ENCODE data around the gene BEND6.

Gene BEND6

GRCh38 chr6:56965126-56965525 lies 10.2 kb downstream of the BEND6 start:
- TF ChIP-seq CTCF (IDR thresholded peaks at IDR 0.05) = no peak
- H3K9me3 ChIP-seq = no peaks in the 10 kb centered on the region
- no peak overlapping the region for H3K27ac ChIP-seq
- DNase-seq = no peak
- H3K27me3 ChIP-seq = no peaks in the 10 kb centered on the region
- H3K4me1 ChIP-seq = no peaks in the 10 kb centered on the region
- H3K4me3 ChIP-seq = no peak overlapping the region
- intact Hi-C loops (cut with DNase I; ENCODE audit: low total_unique reads) = no loop called here
- H3K36me3 ChIP-seq = no peaks in the 10 kb centered on the region

- Histone ChIP-seq H3K27me3 (no peaks in the 10 kb centered on the region), H3K27ac (no peak overlapping the region), H3K4me1 (no peaks in the 10 kb centered on the region), H3K9me3 (no peaks in the 10 kb centered on the region), H3K4me3 (no peak overlapping the region), H3K36me3 (no peaks in the 10 kb centered on the region)
- intact Hi-C loops (cut with DNase I; ENCODE audit: low total_unique reads) = no loop called here
- no peak for DNase-seq
- TF ChIP-seq CTCF (IDR thresholded peaks at IDR 0.05) = no peak
Measured at GRCh38 chr6:56970849-56971248, 15.9 kb downstream of the BEND6 start.

- no peak for DNase-seq
- no peaks in the 10 kb centered on the region for H3K27me3 ChIP-seq
- intact Hi-C loops (cut with DNase I; ENCODE audit: low total_unique reads) = no loop called here
Measured at GRCh38 chr6:56977192-56977591, 22.3 kb downstream of the BEND6 start.

GRCh38 chr6:56978530-56978929 lies 23.6 kb downstream of the BEND6 start:
- no peak overlapping the region for H3K27ac ChIP-seq
- intact Hi-C loops (cut with DNase I; ENCODE audit: low total_unique reads) = no loop called here
- no peak for DNase-seq
- H3K9me3 ChIP-seq = peaks cover 0 to 16% (median 8%) of the 10 kb centered on the region in 3 donors
- H3K4me3 ChIP-seq = no peak overlapping the region
- no peaks in the 10 kb centered on the region for H3K4me1 ChIP-seq
- TF ChIP-seq CTCF (IDR thresholded peaks at IDR 0.05) = no peak
- H3K36me3 ChIP-seq = no peaks in the 10 kb centered on the region
- no peaks in the 10 kb centered on the region for H3K27me3 ChIP-seq

More at GRCh38 chr6:56977192-56977591, 22.3 kb downstream of the BEND6 start:
- Histone ChIP-seq H3K9me3 (peaks cover 0 to 16% (median 8%) of the 10 kb centered on the region in 3 donors), H3K4me1 (no peaks in the 10 kb centered on the region), H3K27ac (no peak overlapping the region), H3K4me3 (no peak overlapping the region), H3K36me3 (no peaks in the 10 kb centered on the region)
- TF ChIP-seq CTCF (IDR thresholded peaks at IDR 0.05) = no peak

- H3K4me3 ChIP-seq = no peak overlapping the region
- no peak for TF ChIP-seq CTCF (IDR thresholded peaks at IDR 0.05)
- no peaks in the 10 kb centered on the region for H3K9me3 ChIP-seq
- intact Hi-C loops (cut with DNase I; ENCODE audit: low total_unique reads) = no loop called here
- H3K27ac ChIP-seq = no peak overlapping the region
- no peaks in the 10 kb centered on the region for H3K36me3 ChIP-seq
- DNase-seq = no peak
- no peaks in the 10 kb centered on the region for H3K27me3 ChIP-seq
- H3K4me1 ChIP-seq = no peaks in the 10 kb centered on the region
Measured at GRCh38 chr6:56984361-56984760, 29.5 kb downstream of the BEND6 start.

GRCh38 chr6:56984884-56985283 lies 30.0 kb downstream of the BEND6 start:
- H3K4me3 ChIP-seq = no peak overlapping the region
- TF ChIP-seq CTCF (IDR thresholded peaks at IDR 0.05) = no peak
- H3K4me1 ChIP-seq = no peaks in the 10 kb centered on the region
- H3K36me3 ChIP-seq = no peaks in the 10 kb centered on the region
- H3K27ac ChIP-seq = no peak overlapping the region
- H3K27me3 ChIP-seq = no peaks in the 10 kb centered on the region
- H3K9me3 ChIP-seq = no peaks in the 10 kb centered on the region
- intact Hi-C loops (cut with DNase I; ENCODE audit: low total_unique reads) = no loop called here
- no peak for DNase-seq

Data from tibial artery (tissue), 4 donors.